OCI-LY3 (cell line): ENCODE data around the gene CWC27.

Experiments
- CTCF ChIP-seq: fragments of 200-600, 300-600 bp; sonication (generic); IDR thresholded peaks from 2 replicates; pipeline ENCODE4 v1.5.1; 2014; ENCODE audit warnings: antibody characterized with exemption, low read length, low read depth
- EZH2phosphoT487 ChIP-seq: fragments of 200-600 bp; shearing (Covaris generic); IDR thresholded peaks from 2 replicates; pipeline ENCODE4 v1.6.1; 2018; ENCODE audit warnings: antibody characterized with exemption, mixed run types, low read depth

GRCh38 chr5:65047225-65047624 lies 278.5 kb downstream of the CWC27 start:
- TF ChIP-seq CTCF (no peak), EZH2phosphoT487 (no peak)
